C4-2B (cell line): Measurements from ENCODE around the gene SAMHD1.

Experiments used
- CTCF ChIP-seq: fragments of 450-650 bp; conservative IDR thresholded peaks from 2 replicates; pipeline ENCODE4 v1.5.1; 2017; ENCODE audit warnings: mild to moderate bottlenecking
- ZFX ChIP-seq: fragments of 450-650 bp; IDR thresholded peaks from 2 replicates; pipeline ENCODE4 v1.6.1; 2017

GRCh38 chr20:36908603-36909002, 42.9 kb downstream of the SAMHD1 start:
- TF ChIP-seq CTCF, result no peak
- no peak for TF ChIP-seq ZFX
